ENCODE data around the gene NLRP1. TPM values are rescaled to one million over a fixed set of nuclear protein-coding genes. Genes with fewer than 3 reads are reported as not detected.

NLRP1 gene
- total and polyA plus RNA-seq, 10 of the 15 experiments (the other 5 are each of a cell fraction or from before 2014, with no cell fraction given) = 2.8 to 21.8 (median 11.9) TPM

GRCh38 chr17:5580969-5581368 is 3.3 kb downstream of the NLRP1 start (continued):
- no peak for TF ChIP-seq IRF5 (IDR thresholded peaks at IDR 0.05; ENCODE audit: borderline replicate concordance)

GRCh38 chr17:5580367-5580766 is 3.9 kb downstream of the NLRP1 start:
- DNase-seq (ENCODE audit: low read depth, low spot score) = no peak
- TSS peak; percentile 9 for BruUV-seq (replicated peaks)
- ChIA-PET CTCF (no interaction called here), RAD21 (ENCODE audit: unreplicated experiment) (no interaction called here), POLR2A (no interaction called here), SMC1A (ENCODE audit: uncharacterized antibody, unreplicated experiment) (no interaction called here)
- Histone ChIP-seq H2AFZ (ENCODE audit: control insufficient read depth, low read depth, low read length) (no peak overlapping the region), H3K4me1 (ENCODE audit: control insufficient read depth, insufficient read depth, low read length) (peaks cover 18% of the 10 kb centered on the region), H3K4me2 (ENCODE audit: control insufficient read depth, insufficient read depth) (no peak overlapping the region), H3K36me3 (ENCODE audit: control insufficient read depth in 2 of 2, insufficient read depth in 2 of 2, low read length in 1 of 2) (peaks cover 0 to 3% of the 10 kb centered on the region in 2 experiments; a peak in 1 of 4 replicates), H3K4me3 (no peak overlapping the region), H4K20me1 (ENCODE audit: control insufficient read depth, insufficient read depth) (no peaks in the 10 kb centered on the region), H3K27me3 (replicated peaks in 1 of 2; ENCODE audit: control insufficient read depth in 2 of 2, insufficient read depth in 2 of 2, low read length in 1 of 2) (no peaks in the 10 kb centered on the region), H3K9me3 (replicated peaks; ENCODE audit: control insufficient read depth, insufficient read depth, low read length) (no peaks in the 10 kb centered on the region), H3K9ac (ENCODE audit: control insufficient read depth, insufficient read depth, low read length) (no peak overlapping the region), H3K27ac (ENCODE audit: control insufficient read depth, insufficient read depth) (no peak overlapping the region), H3K79me2 (ENCODE audit: control insufficient read depth, insufficient read depth, low read length) (peaks cover 6% of the 10 kb centered on the region)
- FAIRE-seq = no peak
- in situ Hi-C loops (cut with MboI) = no loop called here
- intact Hi-C loops (cut with micrococcal nuclease; ENCODE audit: unreplicated experiment) = no loop called here
- no peak for ATAC-seq
- TF ChIP-seq RELB (IDR thresholded peaks at IDR 0.05; ENCODE audit: low read depth) = peak; percentile 51; the same call in 1 of the 2 replicates
- peak; percentile 42 to 58; a peak in 2 of 4 replicates for TF ChIP-seq IKZF2 (IDR thresholded peaks at IDR 0.05)
- TF ChIP-seq HDGF (IDR thresholded peaks at IDR 0.05) = 0 out of 2 replicates have a peak, but pooled peaks have one; percentile 2
- 0 out of 2 replicates have a peak, but pooled peaks have one; percentile 22 for TF ChIP-seq CBFB (IDR thresholded peaks at IDR 0.05; ENCODE audit: low read depth)
- TF ChIP-seq ATF2 (IDR thresholded peaks at IDR 0.05; ENCODE audit: low read length) = 0 out of 2 replicates have a peak, but pooled peaks have one; percentile 19
- no peak for TF ChIP-seq NBN (IDR thresholded peaks at IDR 0.05)
- no peak for TF ChIP-seq NFIC (IDR thresholded peaks at IDR 0.05; ENCODE audit: low read depth, low read length)
- 0 out of 2 replicates have a peak, but pooled peaks have one; percentile 13 for TF ChIP-seq MEF2A (IDR thresholded peaks at IDR 0.05; ENCODE audit: insufficient read depth, low read depth, low read length)
- TF ChIP-seq ZBTB40 (IDR thresholded peaks at IDR 0.05; ENCODE audit: borderline replicate concordance) = peak; percentile 77; the same call in 1 of the 2 replicates
- TF ChIP-seq ATF7 (IDR thresholded peaks at IDR 0.05; ENCODE audit: low read depth) = peak; percentile 84
- no peak for TF ChIP-seq SKIL (IDR thresholded peaks at IDR 0.05; ENCODE audit: low read depth, poor library complexity, severe bottlenecking)
- peak; percentile 78 for TF ChIP-seq RUNX3 (IDR thresholded peaks at IDR 0.05; ENCODE audit: low read length)
